ENCODE measurements around the gene CENPP. TPM values are rescaled to one million over a fixed set of nuclear protein-coding genes. Genes with fewer than 3 reads are reported as not detected.

CENPP gene
- polyA plus RNA-seq (2013): 6.3 TPM

GRCh38 chr9:92325269-92325990 is at the start of gene CENPP, which contains the start of gene NOL8:
Gene CENPP, plus strand, starts transcription at chr9:92325953.
Gene NOL8, minus strand, starts transcription at chr9:92325350. Its CDS starts 1,189 bp downstream, at chr9:92324161.
- ChIA-PET CTCF (interaction anchor here (0.9 to 1.5 kb wide), 4 partner anchors 12 to 310 kb away, joined by 3 to 4 read pairs (median 3); no protein-coding TSS in a partner anchor), POLR2A (interaction anchor here (1.1 to 1.8 kb wide), 3 partner anchors 12 to 345 kb away, joined by 4 to 6 read pairs (median 4); partner anchors contain the start of gene IPPK)
- peak within 1 kb of the TSS; percentile 99 for H3K27ac ChIP-seq (ENCODE audit: insufficient read depth in 1 of 2, low read depth in 1 of 2, low read length in 2 of 2, poor library complexity in 1 of 2, severe bottlenecking in 2 of 2)
- DNase-seq: peak; percentile 90 to 94 (median 91)
- no peaks in the 10 kb centered on the region for H3K9me3 ChIP-seq (ENCODE audit: control extremely low read depth in 1 of 5, control insufficient read depth in 4 of 5, insufficient read depth in 2 of 5, low read depth in 1 of 5, low read length in 4 of 5)
- H3K27me3 ChIP-seq (replicated peaks in 2 of 5; ENCODE audit: control insufficient read depth in 4 of 5, insufficient read depth in 5 of 5, low read length in 4 of 5): no peaks in the 10 kb centered on the region
- H3K4me1 ChIP-seq (ENCODE audit: control extremely low read depth in 1 of 4, control insufficient read depth in 4 of 4, insufficient read depth in 4 of 4, low read length in 3 of 4): peaks cover 14 to 32% (median 24%) of the 10 kb centered on the region in 4 experiments
- H3K4me3 ChIP-seq (ENCODE audit: control insufficient read depth in 1 of 7, extremely low read depth in 1 of 7, insufficient read depth in 4 of 7, low read depth in 2 of 7, low read length in 6 of 7): peak within 1 kb of the TSS; percentile 98 to 100 (median 99)
- H3K36me3 ChIP-seq (ENCODE audit: control insufficient read depth in 4 of 4, insufficient read depth in 4 of 4, low read length in 3 of 4): peaks cover 2 to 20% (median 12%) of the 10 kb centered on the region in 4 experiments
- WGBS (ENCODE audit: insufficient coverage): under 1% methylated on average over 53 of the region's 55 CpGs

GRCh38 chr9:92276331-92277032 is 49.3 kb upstream of the CENPP start:
- Histone ChIP-seq H3K36me3 (ENCODE audit: control insufficient read depth in 4 of 4, insufficient read depth in 4 of 4, low read length in 3 of 4) (peaks cover 40 to 93% (median 69%) of the 10 kb centered on the region in 4 experiments), H3K9me3 (ENCODE audit: control extremely low read depth in 1 of 5, control insufficient read depth in 4 of 5, insufficient read depth in 2 of 5, low read depth in 1 of 5, low read length in 4 of 5) (no peaks in the 10 kb centered on the region), H3K27me3 (replicated peaks in 2 of 5; ENCODE audit: control insufficient read depth in 4 of 5, insufficient read depth in 5 of 5, low read length in 4 of 5) (no peaks in the 10 kb centered on the region), H3K4me1 (ENCODE audit: control extremely low read depth in 1 of 4, control insufficient read depth in 4 of 4, insufficient read depth in 4 of 4, low read length in 3 of 4) (peaks cover 0 to 6% (median 5%) of the 10 kb centered on the region in 4 experiments), H3K4me3 (ENCODE audit: control insufficient read depth in 1 of 7, extremely low read depth in 1 of 7, insufficient read depth in 4 of 7, low read depth in 2 of 7, low read length in 6 of 7) (no peak overlapping the region), H3K27ac (ENCODE audit: insufficient read depth in 1 of 2, low read depth in 1 of 2, low read length in 2 of 2, poor library complexity in 1 of 2, severe bottlenecking in 2 of 2) (peak overlapping the region; percentile 13 to 27)
- WGBS (ENCODE audit: insufficient coverage): 23% methylated on average over 6 of the region's 11 CpGs
- CTCF ChIA-PET: interaction anchor here (1.2 to 1.8 kb wide), 5 partner anchors 8 to 357 kb away, joined by 3 to 5 read pairs (median 4); no protein-coding TSS in a partner anchor
- POLR2A ChIA-PET: no interaction called here
- DNase-seq: peak in 1 of 3 donors; percentile 3

- H3K9me3 ChIP-seq (ENCODE audit: control extremely low read depth in 1 of 5, control insufficient read depth in 4 of 5, insufficient read depth in 2 of 5, low read depth in 1 of 5, low read length in 4 of 5): no peaks in the 10 kb centered on the region
- H3K27ac ChIP-seq (ENCODE audit: insufficient read depth in 1 of 2, low read depth in 1 of 2, low read length in 2 of 2, poor library complexity in 1 of 2, severe bottlenecking in 2 of 2): no peak overlapping the region
- no peak overlapping the region for H3K4me3 ChIP-seq (ENCODE audit: control insufficient read depth in 1 of 7, extremely low read depth in 1 of 7, insufficient read depth in 4 of 7, low read depth in 2 of 7, low read length in 6 of 7)
- no peaks in the 10 kb centered on the region for H3K27me3 ChIP-seq (replicated peaks in 2 of 5; ENCODE audit: control insufficient read depth in 4 of 5, insufficient read depth in 5 of 5, low read length in 4 of 5)
- H3K4me1 ChIP-seq (ENCODE audit: control extremely low read depth in 1 of 4, control insufficient read depth in 4 of 4, insufficient read depth in 4 of 4, low read length in 3 of 4): peaks cover 0 to 6% (median 5%) of the 10 kb centered on the region in 4 experiments
- 88% methylated on average over 1 of the region's 2 CpGs for WGBS (ENCODE audit: insufficient coverage)
- CTCF ChIA-PET: interaction anchor here (1.0 to 3.0 kb wide), 7 partner anchors 9 to 138 kb away, joined by 3 to 16 read pairs (median 4); no protein-coding TSS in a partner anchor
- no peak for DNase-seq
- POLR2A ChIA-PET: no interaction called here
- H3K36me3 ChIP-seq (ENCODE audit: control insufficient read depth in 4 of 4, insufficient read depth in 4 of 4, low read length in 3 of 4): peaks cover 37 to 95% (median 69%) of the 10 kb centered on the region in 4 experiments
Observed at GRCh38 chr9:92278110-92278509, 47.6 kb upstream of the CENPP start.

GRCh38 chr9:92279302-92279701 is 46.5 kb upstream of the CENPP start:
- peaks cover 34 to 93% (median 70%) of the 10 kb centered on the region in 4 experiments for H3K36me3 ChIP-seq (ENCODE audit: control insufficient read depth in 4 of 4, insufficient read depth in 4 of 4, low read length in 3 of 4)
- no peak overlapping the region for H3K4me3 ChIP-seq (ENCODE audit: control insufficient read depth in 1 of 7, extremely low read depth in 1 of 7, insufficient read depth in 4 of 7, low read depth in 2 of 7, low read length in 6 of 7)
- H3K27ac ChIP-seq (ENCODE audit: insufficient read depth in 1 of 2, low read depth in 1 of 2, low read length in 2 of 2, poor library complexity in 1 of 2, severe bottlenecking in 2 of 2): no peak overlapping the region
- H3K27me3 ChIP-seq (replicated peaks in 2 of 5; ENCODE audit: control insufficient read depth in 4 of 5, insufficient read depth in 5 of 5, low read length in 4 of 5): no peaks in the 10 kb centered on the region
- POLR2A ChIA-PET: no interaction called here
- no peaks in the 10 kb centered on the region for H3K9me3 ChIP-seq (ENCODE audit: control extremely low read depth in 1 of 5, control insufficient read depth in 4 of 5, insufficient read depth in 2 of 5, low read depth in 1 of 5, low read length in 4 of 5)
- DNase-seq: no peak
- 100% methylated on average over 1 of the region's 1 CpG for whole genome bisulfite sequencing (ENCODE audit: insufficient coverage)
- peaks cover 0 to 6% (median 5%) of the 10 kb centered on the region in 4 experiments for H3K4me1 ChIP-seq (ENCODE audit: control extremely low read depth in 1 of 4, control insufficient read depth in 4 of 4, insufficient read depth in 4 of 4, low read length in 3 of 4)
- CTCF ChIA-PET: interaction anchor here (0.8 to 3.0 kb wide), 5 partner anchors 11 to 140 kb away, joined by 3 to 16 read pairs (median 3); no protein-coding TSS in a partner anchor

GRCh38 chr9:92289708-92290390 is 35.9 kb upstream of the CENPP start:
- ChIA-PET CTCF (interaction anchor here (1.5 to 1.8 kb wide), 2 partner anchors 10 to 19 kb away, joined by 3 to 5 read pairs; no protein-coding TSS in a partner anchor), POLR2A (no interaction called here)
- Histone ChIP-seq H3K9me3 (ENCODE audit: control extremely low read depth in 1 of 5, control insufficient read depth in 4 of 5, insufficient read depth in 2 of 5, low read depth in 1 of 5, low read length in 4 of 5) (no peaks in the 10 kb centered on the region), H3K27me3 (replicated peaks in 2 of 5; ENCODE audit: control insufficient read depth in 4 of 5, insufficient read depth in 5 of 5, low read length in 4 of 5) (no peaks in the 10 kb centered on the region), H3K4me1 (ENCODE audit: control extremely low read depth in 1 of 4, control insufficient read depth in 4 of 4, insufficient read depth in 4 of 4, low read length in 3 of 4) (peaks cover 12 to 30% (median 23%) of the 10 kb centered on the region in 4 experiments), H3K36me3 (ENCODE audit: control insufficient read depth in 4 of 4, insufficient read depth in 4 of 4, low read length in 3 of 4) (peaks cover 17 to 50% (median 30%) of the 10 kb centered on the region in 4 experiments), H3K4me3 (ENCODE audit: control insufficient read depth in 1 of 7, extremely low read depth in 1 of 7, insufficient read depth in 4 of 7, low read depth in 2 of 7, low read length in 6 of 7) (no peak overlapping the region), H3K27ac (ENCODE audit: insufficient read depth in 1 of 2, low read depth in 1 of 2, low read length in 2 of 2, poor library complexity in 1 of 2, severe bottlenecking in 2 of 2) (no peak overlapping the region)
- no peak for DNase-seq
- no CpG with 5 or more reads among the region's 5 CpGs for WGBS (ENCODE audit: insufficient coverage)

- ChIA-PET POLR2A (no interaction called here), CTCF (interaction anchor here (1.8 kb wide), 1 partner anchor 11 kb away, joined by 5 read pairs; no protein-coding TSS in a partner anchor)
- H3K9me3 ChIP-seq (ENCODE audit: control extremely low read depth in 1 of 5, control insufficient read depth in 4 of 5, insufficient read depth in 2 of 5, low read depth in 1 of 5, low read length in 4 of 5): no peaks in the 10 kb centered on the region
- peaks cover 10 to 39% (median 21%) of the 10 kb centered on the region in 4 experiments for H3K36me3 ChIP-seq (ENCODE audit: control insufficient read depth in 4 of 4, insufficient read depth in 4 of 4, low read length in 3 of 4)
- H3K27ac ChIP-seq (ENCODE audit: insufficient read depth in 1 of 2, low read depth in 1 of 2, low read length in 2 of 2, poor library complexity in 1 of 2, severe bottlenecking in 2 of 2): no peak overlapping the region
- H3K27me3 ChIP-seq (replicated peaks in 2 of 5; ENCODE audit: control insufficient read depth in 4 of 5, insufficient read depth in 5 of 5, low read length in 4 of 5): no peaks in the 10 kb centered on the region
- peaks cover 20 to 41% (median 34%) of the 10 kb centered on the region in 4 experiments for H3K4me1 ChIP-seq (ENCODE audit: control extremely low read depth in 1 of 4, control insufficient read depth in 4 of 4, insufficient read depth in 4 of 4, low read length in 3 of 4)
- peak overlapping the region in 1 of 7 experiments; percentile 92 for H3K4me3 ChIP-seq (ENCODE audit: control insufficient read depth in 1 of 7, extremely low read depth in 1 of 7, insufficient read depth in 4 of 7, low read depth in 2 of 7, low read length in 6 of 7)
- DNase-seq: no peak
- no CpG with 5 or more reads among the region's 1 CpG for WGBS (ENCODE audit: insufficient coverage)
Observed at GRCh38 chr9:92290785-92291429, 34.8 kb upstream of the CENPP start.

All from common myeloid progenitor, CD34-positive (primary cell).